Gastrocnemius medialis (tissue), 4 donors: ENCODE measurements around the gene TAS1R3.

Source experiments
- POLR2A ChIP-seq, 2 donors: fragments of 450-650 bp; IDR thresholded peaks; one replicate each; pipeline ENCODE4 v1.6.1; 2017; ENCODE audit warnings: antibody characterized with exemption in 2 of 2, mild to moderate bottlenecking in 2 of 2, moderate library complexity in 2 of 2
- TF ChIP-seq, protein P1 (sequence below), 5 experiments: fragments of 450-650 bp in 3 of 5; fragments of 200-600 bp in 2 of 5; sonication (generic) in 2 of 5; IDR thresholded peaks in 4 of 5; conservative IDR thresholded peaks in 1 of 5; 1 replicate in 4 of 5; 2 replicates in 1 of 5; pipeline ENCODE4 v1.5.1; 2016 to 2019; ENCODE audit warnings: antibody characterized with exemption in 5 of 5, mild to moderate bottlenecking in 3 of 5, moderate library complexity in 3 of 5

DNA sequence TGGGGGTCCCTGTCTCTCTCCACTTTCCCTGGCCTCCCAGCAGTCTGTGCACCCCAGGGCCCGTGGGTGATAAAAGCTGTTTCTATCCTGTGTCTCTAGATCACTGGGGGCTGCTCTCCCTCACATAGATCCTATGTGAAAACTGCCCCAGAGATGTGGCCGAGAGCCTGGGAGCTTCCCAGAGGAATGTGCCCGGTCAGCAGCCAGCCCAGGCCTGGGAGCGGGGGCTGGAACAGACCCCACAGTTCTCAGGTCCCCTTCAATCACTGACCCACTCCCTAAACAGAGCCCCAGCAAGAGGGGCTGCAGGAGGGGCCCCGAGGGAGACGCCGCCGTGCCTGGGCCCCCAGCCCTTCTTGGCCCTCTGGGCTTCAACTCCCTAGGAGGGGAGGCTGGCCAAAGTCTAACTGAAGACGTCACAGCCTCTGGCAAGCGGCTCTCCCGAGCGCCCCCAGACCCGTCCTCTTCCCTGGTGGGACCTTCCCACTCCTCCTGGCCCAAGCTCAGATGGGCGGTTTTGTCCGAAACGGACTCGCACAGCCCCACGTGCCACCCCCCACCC lies 26.9 kb downstream of the TAS1R3 start:
- TF ChIP-seq, protein P1, sequence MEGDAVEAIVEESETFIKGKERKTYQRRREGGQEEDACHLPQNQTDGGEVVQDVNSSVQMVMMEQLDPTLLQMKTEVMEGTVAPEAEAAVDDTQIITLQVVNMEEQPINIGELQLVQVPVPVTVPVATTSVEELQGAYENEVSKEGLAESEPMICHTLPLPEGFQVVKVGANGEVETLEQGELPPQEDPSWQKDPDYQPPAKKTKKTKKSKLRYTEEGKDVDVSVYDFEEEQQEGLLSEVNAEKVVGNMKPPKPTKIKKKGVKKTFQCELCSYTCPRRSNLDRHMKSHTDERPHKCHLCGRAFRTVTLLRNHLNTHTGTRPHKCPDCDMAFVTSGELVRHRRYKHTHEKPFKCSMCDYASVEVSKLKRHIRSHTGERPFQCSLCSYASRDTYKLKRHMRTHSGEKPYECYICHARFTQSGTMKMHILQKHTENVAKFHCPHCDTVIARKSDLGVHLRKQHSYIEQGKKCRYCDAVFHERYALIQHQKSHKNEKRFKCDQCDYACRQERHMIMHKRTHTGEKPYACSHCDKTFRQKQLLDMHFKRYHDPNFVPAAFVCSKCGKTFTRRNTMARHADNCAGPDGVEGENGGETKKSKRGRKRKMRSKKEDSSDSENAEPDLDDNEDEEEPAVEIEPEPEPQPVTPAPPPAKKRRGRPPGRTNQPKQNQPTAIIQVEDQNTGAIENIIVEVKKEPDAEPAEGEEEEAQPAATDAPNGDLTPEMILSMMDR (IDR thresholded peaks at IDR 0.05 in 4 of 5, conservative IDR thresholded peaks at IDR 0.05 in 1 of 5), result no peak
- TF ChIP-seq POLR2A (IDR thresholded peaks at IDR 0.05), result no peak
